Measurements from ENCODE around the gene IGF2. TPM values are rescaled to one million over a fixed set of nuclear protein-coding genes. Genes with fewer than 3 reads are reported as not detected.

The IGF2 gene
- total RNA-seq, 1 donor from 2014 or later = 110 TPM

DNA sequence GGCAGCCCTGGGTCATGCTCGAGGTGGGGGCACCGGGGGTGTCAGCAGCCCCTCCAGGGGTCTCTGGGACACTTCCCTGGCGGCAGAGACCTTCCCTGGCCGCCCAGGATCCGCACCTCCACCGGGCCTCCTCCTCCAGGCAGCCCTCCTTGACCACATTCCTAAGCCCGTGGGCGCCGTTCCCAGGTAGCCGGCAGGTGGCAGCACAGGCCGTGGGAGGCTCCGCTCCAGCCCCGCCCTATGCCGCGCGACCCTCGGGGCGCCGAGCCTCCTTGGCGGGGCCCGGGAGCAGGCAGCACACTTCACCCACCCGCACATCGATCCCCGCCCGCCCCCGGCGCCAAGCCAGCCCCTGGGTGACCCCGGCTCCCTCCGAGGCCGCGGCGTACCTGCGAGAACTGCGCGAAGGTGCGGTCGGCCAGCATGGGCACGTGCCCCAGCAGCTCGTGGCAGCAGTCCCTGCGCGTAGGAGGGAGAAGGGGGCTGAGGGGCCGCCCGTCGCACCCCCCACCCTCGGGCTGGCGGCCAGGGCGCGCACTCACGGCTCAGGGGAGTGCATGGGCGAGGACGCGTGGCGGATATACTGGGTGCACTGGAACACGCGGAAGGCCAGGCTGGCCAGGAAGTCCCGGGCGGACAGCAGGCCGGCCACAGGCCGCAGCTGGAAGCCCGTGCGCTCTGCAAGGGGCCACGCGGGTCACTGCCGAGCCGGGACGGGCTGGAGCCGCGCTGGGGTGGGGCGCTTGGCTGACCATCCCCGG is 27.1 kb upstream of the IGF2 start:
- no peaks in the 10 kb centered on the region for H3K36me3 Mint-ChIP-seq (ENCODE audit: low read depth)
- no peaks in the 10 kb centered on the region for H3K9me3 Mint-ChIP-seq (ENCODE audit: low read depth)
- no peak for DNase-seq (ENCODE audit: low spot score)
- TF ChIP-seq, protein P1, sequence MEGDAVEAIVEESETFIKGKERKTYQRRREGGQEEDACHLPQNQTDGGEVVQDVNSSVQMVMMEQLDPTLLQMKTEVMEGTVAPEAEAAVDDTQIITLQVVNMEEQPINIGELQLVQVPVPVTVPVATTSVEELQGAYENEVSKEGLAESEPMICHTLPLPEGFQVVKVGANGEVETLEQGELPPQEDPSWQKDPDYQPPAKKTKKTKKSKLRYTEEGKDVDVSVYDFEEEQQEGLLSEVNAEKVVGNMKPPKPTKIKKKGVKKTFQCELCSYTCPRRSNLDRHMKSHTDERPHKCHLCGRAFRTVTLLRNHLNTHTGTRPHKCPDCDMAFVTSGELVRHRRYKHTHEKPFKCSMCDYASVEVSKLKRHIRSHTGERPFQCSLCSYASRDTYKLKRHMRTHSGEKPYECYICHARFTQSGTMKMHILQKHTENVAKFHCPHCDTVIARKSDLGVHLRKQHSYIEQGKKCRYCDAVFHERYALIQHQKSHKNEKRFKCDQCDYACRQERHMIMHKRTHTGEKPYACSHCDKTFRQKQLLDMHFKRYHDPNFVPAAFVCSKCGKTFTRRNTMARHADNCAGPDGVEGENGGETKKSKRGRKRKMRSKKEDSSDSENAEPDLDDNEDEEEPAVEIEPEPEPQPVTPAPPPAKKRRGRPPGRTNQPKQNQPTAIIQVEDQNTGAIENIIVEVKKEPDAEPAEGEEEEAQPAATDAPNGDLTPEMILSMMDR (IDR thresholded peaks at IDR 0.05) = peak; percentile 73
- no peaks in the 10 kb centered on the region for H3K4me1 Mint-ChIP-seq (ENCODE audit: low read depth)
- no peak overlapping the region for H3K27ac Mint-ChIP-seq (ENCODE audit: unreplicated experiment)
- H3K27me3 Mint-ChIP-seq (ENCODE audit: low read depth) = peaks cover 2% of the 10 kb centered on the region
- H3K4me3 Mint-ChIP-seq (ENCODE audit: unreplicated experiment) = no peak overlapping the region

DNA sequence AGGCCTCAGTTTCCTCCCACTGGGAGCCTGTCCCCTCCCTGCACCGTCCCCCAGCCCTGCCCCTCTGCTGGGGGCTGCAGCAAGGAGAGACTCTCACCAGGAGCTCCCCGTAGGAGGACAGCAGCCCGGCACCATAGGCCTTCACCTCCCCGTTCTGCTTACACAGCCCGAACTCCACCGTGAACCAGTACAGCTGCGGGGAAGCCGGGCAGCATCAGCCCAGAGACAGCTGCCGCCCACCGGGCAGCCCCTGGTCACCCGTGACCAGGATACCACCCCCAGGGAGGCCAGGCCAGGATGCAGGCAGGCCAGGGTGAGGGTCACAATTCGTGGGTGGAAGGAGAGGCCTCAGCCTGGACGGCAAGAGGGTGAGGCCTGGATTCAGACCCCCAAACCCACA is 26.4 kb upstream of the IGF2 start:
- Mint-ChIP-seq H3K27me3 (ENCODE audit: low read depth) (peaks cover 2% of the 10 kb centered on the region), H3K4me1 (ENCODE audit: low read depth) (no peaks in the 10 kb centered on the region), H3K9me3 (ENCODE audit: low read depth) (no peaks in the 10 kb centered on the region), H3K36me3 (ENCODE audit: low read depth) (no peaks in the 10 kb centered on the region), H3K4me3 (ENCODE audit: unreplicated experiment) (no peak overlapping the region), H3K27ac (ENCODE audit: unreplicated experiment) (no peak overlapping the region)
- no peak for DNase-seq (ENCODE audit: low spot score)
- TF ChIP-seq, protein P1 (IDR thresholded peaks at IDR 0.05) = no peak

DNA sequence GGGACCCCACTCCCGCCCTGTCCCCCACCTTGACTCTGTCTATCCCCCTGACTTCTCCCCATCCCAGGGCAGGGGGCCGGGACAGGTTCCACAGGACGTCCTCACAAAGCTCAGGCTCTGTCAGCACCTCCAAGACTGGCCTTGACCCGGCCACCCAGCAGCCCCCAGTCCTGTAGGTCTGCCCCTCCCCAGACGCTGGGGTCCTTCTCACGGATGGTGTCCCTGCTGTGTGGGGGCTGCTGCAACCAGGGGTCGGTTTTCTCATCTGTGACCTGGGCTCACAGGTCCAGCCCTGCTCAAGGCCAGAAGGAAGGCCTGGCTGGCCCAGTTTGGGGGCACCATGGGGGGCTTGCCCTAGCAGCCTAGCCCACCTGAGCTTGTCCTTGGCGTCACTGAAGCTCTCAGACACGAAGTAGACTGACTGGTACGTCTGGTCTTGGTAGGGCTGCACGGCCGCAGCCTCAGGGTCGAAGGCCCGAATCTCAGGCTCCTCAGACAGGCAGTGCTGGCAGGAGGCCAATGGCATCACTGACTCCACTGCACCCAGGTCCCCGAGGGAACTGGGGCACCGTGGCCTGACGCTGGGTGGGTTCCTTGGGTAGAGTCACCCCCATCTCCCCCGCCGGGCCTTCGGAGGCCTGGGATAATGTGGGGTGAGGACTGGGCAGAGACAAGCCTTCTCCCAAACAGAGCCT is 25.8 kb upstream of the IGF2 start:
- Mint-ChIP-seq H3K27me3 (ENCODE audit: low read depth) (peaks cover 2% of the 10 kb centered on the region), H3K4me3 (ENCODE audit: unreplicated experiment) (no peak overlapping the region), H3K9me3 (ENCODE audit: low read depth) (no peaks in the 10 kb centered on the region), H3K27ac (ENCODE audit: unreplicated experiment) (no peak overlapping the region), H3K36me3 (ENCODE audit: low read depth) (no peaks in the 10 kb centered on the region), H3K4me1 (ENCODE audit: low read depth) (no peaks in the 10 kb centered on the region)
- TF ChIP-seq, protein P1 (IDR thresholded peaks at IDR 0.05) = no peak
- DNase-seq (ENCODE audit: low spot score) = no peak

DNA sequence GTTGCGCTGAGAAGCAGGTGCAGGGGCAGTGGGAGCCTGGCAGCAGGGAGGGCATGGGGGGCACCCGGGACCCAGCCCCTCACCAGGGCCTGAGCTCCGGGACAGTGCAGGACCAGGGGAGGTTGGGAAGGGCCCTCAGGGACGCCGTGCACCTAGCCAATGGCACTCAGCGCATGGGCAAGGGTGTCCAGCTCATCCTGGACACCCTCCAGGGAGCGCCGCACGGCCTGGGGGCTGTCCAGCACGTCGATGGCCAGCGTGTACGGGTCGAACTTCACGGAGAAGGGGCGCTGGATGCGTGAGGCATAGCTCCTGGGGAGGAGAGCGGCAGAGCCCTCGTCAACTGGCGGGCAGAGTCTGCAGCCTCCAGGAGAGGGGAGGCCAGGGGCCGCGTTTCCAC is 24.9 kb upstream of the IGF2 start:
- H3K27me3 Mint-ChIP-seq (ENCODE audit: low read depth) = peaks cover 2% of the 10 kb centered on the region
- H3K36me3 Mint-ChIP-seq (ENCODE audit: low read depth) = no peaks in the 10 kb centered on the region
- H3K9me3 Mint-ChIP-seq (ENCODE audit: low read depth) = no peaks in the 10 kb centered on the region

DNA sequence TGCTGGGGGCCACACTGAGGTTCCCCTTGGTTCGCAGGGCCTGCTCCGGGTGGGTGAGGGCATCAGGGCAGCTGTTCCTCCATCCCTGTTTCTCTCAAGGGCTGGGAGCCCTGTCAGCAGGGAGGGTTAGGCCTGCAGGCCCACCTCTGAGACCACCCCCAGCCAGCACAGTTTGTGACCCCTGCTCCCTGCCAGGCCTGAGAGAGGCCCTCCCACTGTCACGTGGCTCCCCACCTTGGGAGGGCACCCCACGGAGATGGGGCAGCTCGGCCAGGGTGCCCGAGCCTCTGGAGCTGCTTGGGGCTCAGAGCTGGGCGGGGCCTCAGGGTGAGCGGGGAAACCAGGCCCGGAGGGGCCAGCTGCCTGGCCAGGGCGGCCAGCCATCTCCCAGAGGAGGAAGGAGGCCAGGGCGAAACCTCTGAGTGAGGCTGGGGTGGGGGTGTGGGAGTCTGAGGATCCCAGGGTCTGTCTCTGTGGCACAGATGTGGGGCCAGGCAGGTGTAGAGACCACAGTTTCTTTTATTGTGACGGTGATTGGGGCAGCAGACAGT is 24.3 kb upstream of the IGF2 start:
- no peaks in the 10 kb centered on the region for H3K36me3 Mint-ChIP-seq (ENCODE audit: low read depth)
- H3K4me1 Mint-ChIP-seq (ENCODE audit: low read depth) = no peaks in the 10 kb centered on the region
- no peak overlapping the region for H3K27ac Mint-ChIP-seq (ENCODE audit: unreplicated experiment)
- no peak for DNase-seq (ENCODE audit: low spot score)
- TF ChIP-seq, protein P1 (IDR thresholded peaks at IDR 0.05) = no peak
- no peaks in the 10 kb centered on the region for H3K9me3 Mint-ChIP-seq (ENCODE audit: low read depth)
- H3K4me3 Mint-ChIP-seq (ENCODE audit: unreplicated experiment) = no peak overlapping the region
- H3K27me3 Mint-ChIP-seq (ENCODE audit: low read depth) = peaks cover 2% of the 10 kb centered on the region

More for the DNA sequence above, 24.9 kb upstream of the IGF2 start:
- H3K4me1 Mint-ChIP-seq (ENCODE audit: low read depth) = no peaks in the 10 kb centered on the region
- no peak overlapping the region for H3K27ac Mint-ChIP-seq (ENCODE audit: unreplicated experiment)
- TF ChIP-seq, protein P1 (IDR thresholded peaks at IDR 0.05) = no peak
- H3K4me3 Mint-ChIP-seq (ENCODE audit: unreplicated experiment) = no peak overlapping the region
- DNase-seq (ENCODE audit: low spot score) = no peak

Data from chondrocyte (in vitro differentiated cells).